ENCODE results near the gene RPS6KA4.

Gene RPS6KA4

GRCh38 chr11:64348383-64349024, 10.5 kb upstream of the RPS6KA4 start:
- ATAC-seq (no peak), DNase-seq (no peak)

DNA sequence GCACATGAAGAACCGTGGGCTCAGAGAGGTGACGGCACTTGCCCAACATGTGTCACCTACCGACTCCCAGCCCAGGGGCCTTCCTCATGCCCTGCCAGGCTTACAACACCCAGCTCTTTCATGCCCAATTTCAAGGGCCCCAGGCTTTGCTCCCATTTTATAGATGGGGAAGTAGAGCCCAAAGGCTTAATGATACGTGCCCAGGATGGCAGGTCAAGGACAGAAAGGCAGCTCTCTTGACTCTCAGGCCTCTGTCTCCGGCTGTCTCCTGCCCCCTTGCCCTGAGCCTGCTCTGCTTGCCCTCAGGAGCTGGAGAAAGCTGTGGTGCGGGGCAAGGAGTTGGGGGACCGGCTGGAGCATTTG, 10.0 kb upstream of the RPS6KA4 start:
- DNase-seq (no peak), ATAC-seq (no peak)

- DNase-seq: no peak
- no peak for ATAC-seq
These were observed 9.6 kb upstream of the RPS6KA4 start for GRCh38 chr11:64349404-64349803.

- DNase-seq: no peak
- ATAC-seq: no peak
These were observed 7.8 kb upstream of the RPS6KA4 start for GRCh38 chr11:64351136-64351631.

- ATAC-seq (no peak), DNase-seq (no peak)
These were observed 6.6 kb upstream of the RPS6KA4 start for GRCh38 chr11:64352099-64352994.

- DNase-seq (no peak), ATAC-seq (no peak)
These were observed 5.8 kb upstream of the RPS6KA4 start for GRCh38 chr11:64352995-64353714.

DNA sequence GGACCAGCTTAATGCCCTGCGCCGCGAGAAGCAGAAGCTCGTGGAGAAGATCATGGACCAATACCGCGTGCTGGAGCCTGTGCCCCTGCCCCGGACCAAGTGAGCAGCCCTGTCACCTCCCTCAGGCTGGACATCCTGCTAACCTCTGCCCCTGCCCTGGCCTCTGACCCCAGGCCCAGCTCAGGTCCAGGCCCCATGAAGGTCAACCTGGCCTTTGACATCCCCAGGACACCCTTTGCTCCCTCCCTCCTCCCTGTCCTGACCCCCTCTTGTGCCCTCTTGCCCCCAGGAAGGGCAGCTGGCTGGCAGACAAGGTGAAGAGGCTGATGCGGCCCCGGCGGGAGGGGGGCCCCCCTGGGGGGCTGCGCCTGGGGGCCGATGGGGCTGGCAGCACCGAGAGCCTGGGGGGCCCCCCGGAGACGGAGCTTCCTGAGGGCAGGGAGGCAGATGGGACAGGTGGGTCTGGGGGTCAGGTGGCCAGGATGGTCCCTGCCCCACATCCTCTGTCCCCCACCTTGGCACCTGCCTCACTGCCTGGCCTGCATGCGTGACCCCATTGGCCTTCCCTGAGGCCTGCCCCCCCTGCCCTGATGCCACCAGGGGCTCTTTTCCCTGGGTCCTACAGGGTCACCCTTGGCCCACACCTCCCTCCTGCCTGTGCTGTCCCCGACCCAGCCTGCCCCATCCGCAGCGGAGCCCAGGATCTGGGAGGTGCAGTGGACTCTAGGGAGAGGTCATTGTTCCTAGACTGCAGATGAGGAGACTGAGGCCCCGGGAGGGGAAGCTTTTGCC, 5.1 kb upstream of the RPS6KA4 start:
- ATAC-seq: no peak

GRCh38 chr11:64355078-64355940, 3.7 kb upstream of the RPS6KA4 start:
- peak; percentile 77 for DNase-seq
- ATAC-seq: peak; percentile 44

More for the DNA sequence above, 5.1 kb upstream of the RPS6KA4 start:
- DNase-seq: no peak

- peak; percentile 65 for DNase-seq
- ATAC-seq: no peak
These were observed 2.2 kb upstream of the RPS6KA4 start for GRCh38 chr11:64356498-64357411.

- ATAC-seq (no peak), DNase-seq (no peak)
These were observed 1.5 kb upstream of the RPS6KA4 start for GRCh38 chr11:64357446-64357845.

- DNase-seq (peak; percentile 67), ATAC-seq (peak; percentile 68)
These were observed 942 bp upstream of the RPS6KA4 start for GRCh38 chr11:64357904-64358535.

GRCh38 chr11:64358536-64358906, 441 bp upstream of the RPS6KA4 start:
- DNase-seq (no peak), ATAC-seq (no peak)

DNA sequence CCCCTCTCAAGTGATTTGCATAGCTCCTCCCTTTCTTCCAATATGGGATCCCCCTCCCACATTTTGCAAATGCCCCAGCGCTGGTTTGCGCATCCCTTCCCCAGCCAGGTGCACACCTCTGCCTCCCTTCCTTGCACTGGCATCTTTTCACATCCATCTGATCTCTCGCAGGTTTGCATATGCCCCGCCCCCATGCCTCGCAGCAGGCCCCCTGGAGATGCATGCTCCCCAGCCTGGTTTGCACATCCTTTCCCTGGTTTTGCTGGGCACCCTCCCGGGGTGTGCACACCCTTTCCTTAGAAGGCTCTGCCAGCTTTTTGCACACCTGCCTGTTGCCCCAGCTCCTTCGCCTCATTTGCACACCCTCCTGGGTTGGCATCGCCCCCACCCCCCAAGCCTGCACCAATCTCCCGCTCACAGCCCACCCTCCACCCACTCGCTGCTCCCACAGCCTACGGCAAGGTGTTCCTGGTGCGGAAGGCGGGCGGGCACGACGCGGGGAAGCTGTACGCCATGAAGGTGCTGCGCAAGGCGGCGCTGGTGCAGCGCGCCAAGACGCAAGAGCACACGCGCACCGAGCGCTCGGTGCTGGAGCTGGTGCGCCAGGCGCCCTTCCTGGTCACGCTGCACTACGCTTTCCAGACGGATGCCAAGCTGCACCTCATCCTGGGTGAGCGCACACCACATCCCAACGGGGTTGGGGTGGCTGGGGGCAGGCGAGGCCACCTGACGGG, 917 bp downstream of the RPS6KA4 start:
- ATAC-seq (peak; percentile 15), DNase-seq (peak; percentile 39)

- no peak for ATAC-seq
- DNase-seq: no peak
These were observed 1.5 kb downstream of the RPS6KA4 start for GRCh38 chr11:64360448-64360921.

- DNase-seq (no peak), ATAC-seq (no peak)
These were observed 2.7 kb downstream of the RPS6KA4 start for GRCh38 chr11:64361659-64362058.

DNA sequence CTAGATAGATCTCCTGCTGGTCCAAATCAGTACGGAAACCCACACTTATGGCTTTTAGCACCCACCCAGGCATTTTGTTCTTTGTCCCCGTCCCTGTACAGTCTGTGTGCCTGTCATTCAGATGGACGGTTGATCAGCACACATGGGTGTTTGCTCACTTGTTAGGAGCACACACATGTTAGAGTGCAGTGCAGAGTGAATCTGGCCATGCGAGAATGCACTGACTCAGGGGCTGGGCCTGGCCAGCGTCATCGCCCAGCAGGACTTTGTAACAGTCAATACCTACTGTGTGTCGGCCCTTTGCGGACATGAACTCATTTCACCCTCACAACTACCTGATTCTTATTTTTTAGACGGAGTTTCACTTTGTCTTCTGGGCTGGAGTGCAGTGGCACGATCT, 3.4 kb downstream of the RPS6KA4 start:
- no peak for ATAC-seq
- no peak for DNase-seq

DNA sequence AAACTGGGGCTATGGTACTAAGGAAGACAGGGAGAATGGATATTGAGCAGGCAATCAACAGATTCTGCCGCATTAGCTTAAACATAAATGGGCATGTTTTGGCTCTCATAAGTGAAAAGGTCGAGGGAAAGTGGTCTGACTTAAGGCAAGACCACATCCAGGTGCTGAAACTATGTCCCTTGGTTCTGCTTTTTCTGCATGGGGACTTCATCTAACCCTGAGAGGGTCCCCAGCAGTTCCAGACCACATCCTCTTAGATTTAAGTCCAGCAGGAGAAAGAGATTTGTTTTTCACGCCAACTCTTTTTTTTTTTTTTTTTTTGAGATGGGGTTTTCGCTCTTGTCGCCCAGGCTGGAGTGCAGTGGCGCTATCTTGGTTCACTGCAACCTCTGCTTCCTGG, 5.5 kb downstream of the RPS6KA4 start:
- ATAC-seq (no peak), DNase-seq (no peak)

DNA sequence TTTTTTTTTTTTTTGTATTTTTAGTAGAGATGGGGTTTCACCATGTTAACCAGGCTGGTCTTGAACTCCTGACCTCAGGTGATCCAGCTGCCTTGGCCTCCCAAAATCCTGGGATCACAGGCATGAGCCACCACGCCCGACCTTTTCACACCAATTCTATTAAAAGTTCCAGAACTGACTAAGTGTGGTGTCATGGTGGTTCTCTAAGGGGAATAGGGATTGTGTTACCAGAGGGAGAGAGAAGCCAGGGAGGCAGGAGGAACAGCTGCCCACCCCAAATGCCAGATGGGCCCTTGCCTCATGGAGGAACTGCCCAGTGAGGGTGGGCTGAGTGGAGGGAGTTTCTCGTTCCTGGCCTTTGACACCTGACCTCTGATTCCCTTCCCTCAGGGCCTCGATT, 5.9 kb downstream of the RPS6KA4 start:
- ATAC-seq: no peak
- DNase-seq: no peak

DNA sequence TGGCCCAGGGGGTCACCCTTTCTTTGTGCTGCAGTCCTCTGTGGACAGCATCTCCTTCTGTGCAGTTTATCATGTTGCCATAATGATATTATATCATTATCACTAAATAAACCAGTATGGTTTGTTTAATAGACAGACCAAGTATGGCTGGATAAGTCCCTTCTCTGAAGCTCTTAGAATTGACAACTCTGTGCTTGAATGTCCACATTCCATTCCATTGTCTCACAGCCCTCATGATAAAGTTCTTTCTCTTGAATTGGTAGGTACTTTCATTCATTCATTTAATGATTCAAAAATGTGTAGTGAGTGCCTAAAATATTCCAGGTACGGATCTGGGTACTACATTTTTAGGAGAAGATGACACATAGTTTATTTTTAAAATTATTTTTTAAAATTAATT, 7.8 kb downstream of the RPS6KA4 start:
- no peak for DNase-seq
- ATAC-seq: no peak

All from stimulated activated naive CD8-positive, alpha-beta T cell treated with anti-CD3 and anti-CD28 coated beads, Interleukin-15, Interleukin-2, amounts not matched to agents 100 U/mL and 50 U/mL, for 24 hours (primary cell).